Astrocyte of the spinal cord (primary cell): ENCODE results near the gene MRPL53.

Experiments used
- DNase-seq: peaks from one replicate; pipeline ENCODE4 v3.0.0; 2011; ENCODE audit warnings: low read depth, low spot score
- H3K4me3 ChIP-seq: 2 replicates; pipeline ENCODE4 v1.5.1; 2011; ENCODE audit warnings: low read depth, mild to moderate bottlenecking, low read length, moderate library complexity
- in situ Hi-C: cut with HindIII; loops from 2 replicates; pipeline ENCODE4 v1.10.0; 2017; ENCODE audit warnings: low sequenced_read_pairs
- TF ChIP-seq, protein P1 (sequence below): IDR thresholded peaks from 2 replicates; pipeline ENCODE4 v1.5.1; 2012; ENCODE audit warnings: low read depth, mild to moderate bottlenecking, low read length, inconsistent platforms

Gene MRPL53

GRCh38 chr2:74423231-74424095, 49.0 kb downstream of the MRPL53 start:
- H3K4me3 ChIP-seq, result no peak overlapping the region
- DNase-seq, result no peak
- in situ Hi-C loops, result no loop called here
- TF ChIP-seq, protein P1, sequence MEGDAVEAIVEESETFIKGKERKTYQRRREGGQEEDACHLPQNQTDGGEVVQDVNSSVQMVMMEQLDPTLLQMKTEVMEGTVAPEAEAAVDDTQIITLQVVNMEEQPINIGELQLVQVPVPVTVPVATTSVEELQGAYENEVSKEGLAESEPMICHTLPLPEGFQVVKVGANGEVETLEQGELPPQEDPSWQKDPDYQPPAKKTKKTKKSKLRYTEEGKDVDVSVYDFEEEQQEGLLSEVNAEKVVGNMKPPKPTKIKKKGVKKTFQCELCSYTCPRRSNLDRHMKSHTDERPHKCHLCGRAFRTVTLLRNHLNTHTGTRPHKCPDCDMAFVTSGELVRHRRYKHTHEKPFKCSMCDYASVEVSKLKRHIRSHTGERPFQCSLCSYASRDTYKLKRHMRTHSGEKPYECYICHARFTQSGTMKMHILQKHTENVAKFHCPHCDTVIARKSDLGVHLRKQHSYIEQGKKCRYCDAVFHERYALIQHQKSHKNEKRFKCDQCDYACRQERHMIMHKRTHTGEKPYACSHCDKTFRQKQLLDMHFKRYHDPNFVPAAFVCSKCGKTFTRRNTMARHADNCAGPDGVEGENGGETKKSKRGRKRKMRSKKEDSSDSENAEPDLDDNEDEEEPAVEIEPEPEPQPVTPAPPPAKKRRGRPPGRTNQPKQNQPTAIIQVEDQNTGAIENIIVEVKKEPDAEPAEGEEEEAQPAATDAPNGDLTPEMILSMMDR, result no peak
